ENCODE measurements around the gene NFAT5. TPM values are rescaled to one million over a fixed set of nuclear protein-coding genes. Genes with fewer than 3 reads are reported as not detected.

Gene NFAT5
- total and polyA plus RNA-seq, 9 of the 15 experiments (the other 6 are each of a cell fraction or from before 2014, with no cell fraction given) = 0.78 to 20.5 (median 12.4) TPM

- TF ChIP-seq GTF2B (IDR thresholded peaks at IDR 0.05; ENCODE audit: extremely low read depth, insufficient read length) (no peak), POLR2A (conservative IDR thresholded peaks at IDR 0.05) (no peak), NFRKB (IDR thresholded peaks at IDR 0.05; ENCODE audit: low read depth) (no peak), TEAD4 (IDR thresholded peaks at IDR 0.05; ENCODE audit: low read length) (no peak), TEAD4 (CRISPR knock-in tag; IDR thresholded peaks at IDR 0.05; ENCODE audit: borderline replicate concordance) (no peak), ZNF589 (CRISPR knock-in tag; IDR thresholded peaks at IDR 0.05; ENCODE audit: low read depth) (0 out of 2 replicates have a peak, but pooled peaks have one; percentile 35), ZNF407 (IDR thresholded peaks at IDR 0.05; ENCODE audit: low read depth) (no peak), RERE (CRISPR knock-in tag; IDR thresholded peaks at IDR 0.05; ENCODE audit: borderline replicate concordance) (no peak), CCAR2 (IDR thresholded peaks at IDR 0.05; ENCODE audit: low read depth, low read length) (no peak), ZNF263 (CRISPR knock-in tag; IDR thresholded peaks at IDR 0.05; ENCODE audit: borderline replicate concordance) (no peak)
These were observed 23.9 kb downstream of the NFAT5 start (continued) for GRCh38 chr16:69589434-69590269.

Measured in K562 (cell line).